Effector CD8-positive, alpha-beta T cell (primary cell): ENCODE results near the gene HLA-DMB.

Experiments
- DNase-seq: peaks from one replicate; lab custom pipeline; 2025; lab: John Stamatoyannopoulos, UW

HLA-DMB gene

GRCh38 chr6:32908897-32909296, 31.9 kb downstream of the HLA-DMB start:
- no peak for DNase-seq

DNA sequence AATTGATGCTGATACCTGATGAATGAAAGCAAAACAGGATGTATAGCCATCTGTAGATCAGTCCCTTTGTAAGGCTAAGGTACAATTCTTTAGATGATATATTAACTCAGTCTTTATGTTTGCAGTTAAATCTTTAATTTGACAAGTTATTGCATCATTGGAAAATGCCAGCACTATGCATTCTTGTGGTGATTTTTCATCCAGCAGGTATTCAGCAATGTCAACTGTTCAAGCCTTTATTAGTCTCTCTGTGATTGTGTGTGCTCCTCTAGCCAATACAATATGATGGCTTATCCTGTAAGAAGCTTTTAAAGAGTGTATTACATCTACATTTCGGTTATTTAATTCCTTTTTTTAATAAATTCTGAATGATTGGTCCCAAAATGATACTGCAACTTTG, 34.3 kb downstream of the HLA-DMB start:
- no peak for DNase-seq

- DNase-seq, result no peak
Measured at GRCh38 chr6:32905078-32905477, 35.8 kb downstream of the HLA-DMB start.

GRCh38 chr6:32903952-32904351, 36.9 kb downstream of the HLA-DMB start:
- no peak for DNase-seq

DNA sequence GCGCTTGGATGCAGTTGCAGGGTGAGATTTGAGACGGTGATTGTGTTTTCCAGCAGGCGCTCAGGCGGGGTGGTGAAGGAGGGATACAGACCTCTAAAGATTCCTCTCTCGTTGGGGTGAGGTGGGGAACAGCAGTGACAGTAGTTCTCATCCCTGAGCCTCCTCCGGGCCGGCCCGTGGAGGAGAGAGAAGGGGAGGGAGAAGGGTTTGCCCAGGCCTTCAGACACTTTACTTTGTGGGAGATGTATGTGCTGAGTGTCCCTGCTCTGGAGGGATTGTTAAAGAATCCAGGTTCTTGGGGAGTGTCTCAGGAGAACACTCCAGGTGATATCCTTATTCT, 45.9 kb downstream of the HLA-DMB start:
- no peak for DNase-seq

- peak; percentile 95 for DNase-seq
Measured at GRCh38 chr6:32894085-32895005, 46.5 kb downstream of the HLA-DMB start.

- no peak for DNase-seq
Measured at GRCh38 chr6:32890831-32891230, 50.0 kb downstream of the HLA-DMB start.

GRCh38 chr6:32889533-32889932, 51.3 kb downstream of the HLA-DMB start:
- DNase-seq, result no peak

DNA sequence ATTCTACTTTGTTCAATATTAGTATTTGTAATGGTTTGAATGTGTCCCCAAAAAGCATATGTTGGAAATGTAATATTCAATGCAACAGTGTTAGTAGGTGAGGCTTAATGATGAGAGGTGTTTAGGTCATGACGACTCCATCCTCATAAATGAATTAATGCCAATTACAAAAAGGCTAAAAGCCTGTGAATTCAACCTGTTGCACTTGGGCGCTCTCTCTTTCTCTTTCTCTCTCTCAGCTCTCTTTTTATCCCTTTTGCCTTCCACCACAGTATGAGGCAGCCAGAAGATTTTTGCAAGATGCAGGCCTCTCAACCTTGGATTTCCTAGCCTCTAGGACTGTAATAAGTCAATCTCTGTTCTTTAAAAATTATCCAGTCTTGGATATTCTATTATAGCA, 52.3 kb downstream of the HLA-DMB start:
- DNase-seq, result no peak

DNA sequence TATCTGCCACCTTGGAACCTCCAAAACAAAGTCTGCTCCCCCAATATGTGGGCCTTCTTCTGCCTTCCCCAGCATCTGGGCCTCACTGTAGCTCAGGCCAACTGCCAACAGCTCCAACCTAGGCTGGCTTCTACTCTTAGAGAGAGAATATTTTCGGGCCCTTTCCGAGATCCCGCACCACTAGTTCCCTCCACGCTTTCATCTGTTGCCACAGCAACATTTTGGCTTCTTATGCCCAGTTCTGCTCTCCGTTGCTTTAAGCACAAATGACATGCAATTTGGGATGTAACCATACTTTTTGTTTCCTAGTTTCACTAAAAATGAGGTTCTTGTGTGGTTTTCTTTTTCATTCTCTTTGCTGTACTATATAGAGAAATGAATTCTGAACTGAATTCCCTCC, 53.2 kb downstream of the HLA-DMB start:
- DNase-seq, result no peak

DNA sequence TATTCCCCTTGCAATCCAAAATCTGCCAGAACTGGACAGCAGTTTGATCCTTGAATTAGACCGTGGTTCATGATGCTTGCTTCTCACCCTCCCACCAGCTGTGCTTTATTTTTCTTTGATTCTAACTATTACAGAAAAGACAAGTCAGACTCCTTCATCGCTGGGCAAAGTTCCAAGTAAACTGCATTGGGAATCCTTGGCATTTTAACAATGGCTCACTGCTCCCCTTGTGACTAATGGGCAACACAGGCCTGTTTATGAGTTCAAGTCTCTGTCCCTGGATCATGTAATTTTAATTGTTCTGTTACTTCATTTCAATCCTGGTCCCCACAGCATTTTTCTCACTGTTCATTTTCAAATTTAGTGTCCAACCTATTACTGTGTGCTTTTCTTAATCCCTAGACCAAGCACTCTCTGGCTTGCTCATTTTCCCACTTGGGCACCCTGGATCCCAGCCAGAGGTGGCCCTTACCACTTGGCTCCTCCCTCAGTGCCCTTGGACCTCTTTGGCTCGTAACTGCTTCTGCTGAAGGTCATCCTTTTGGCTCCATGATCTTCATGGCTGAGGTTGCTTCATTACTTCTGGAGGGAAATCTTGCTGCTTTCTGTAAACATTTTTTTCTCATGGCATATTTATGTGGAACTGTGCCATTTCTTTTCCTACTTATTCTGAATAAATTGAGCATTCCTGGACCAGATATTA, 54.0 kb downstream of the HLA-DMB start:
- DNase-seq, result no peak

DNA sequence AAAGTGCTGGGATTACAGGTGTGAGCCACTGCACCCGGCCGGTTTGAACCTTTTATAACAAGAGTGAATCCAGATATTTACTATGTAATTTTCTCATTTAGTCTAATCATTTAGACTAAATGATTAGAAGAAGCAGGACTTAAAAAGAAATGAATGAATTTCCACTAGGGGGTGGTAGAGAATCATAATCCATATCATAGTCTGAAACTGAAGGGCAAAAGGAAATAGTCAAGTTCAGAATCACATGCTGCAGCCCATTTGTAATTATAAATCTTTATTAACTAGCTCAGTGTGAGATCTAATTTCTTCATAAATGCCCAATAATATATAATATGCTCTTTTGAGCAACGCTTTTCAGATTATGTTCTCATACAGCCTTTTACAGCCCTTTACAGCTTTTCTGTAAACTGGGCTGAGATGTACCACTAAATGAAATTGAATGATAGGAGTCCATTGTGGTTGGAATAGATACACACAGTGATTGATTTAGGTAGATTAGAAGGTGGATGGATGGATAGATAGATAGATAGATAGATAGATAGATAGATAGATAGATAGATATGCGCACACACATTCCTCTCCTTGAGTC, 55.0 kb downstream of the HLA-DMB start:
- no peak for DNase-seq
